GM19025 (cell line): Measurements from ENCODE around the gene SYCE3.

Experiments used
- ATAC-seq: cut with Tn5 transposase; IDR thresholded peaks from one replicate; pipeline ENCODE4 v1.9.1; 2021; ENCODE audit warnings: mild to moderate bottlenecking, low read depth, moderate library complexity; ENCODE audit not compliant: unreplicated experiment

SYCE3 gene

GRCh38 chr22:50504369-50505211 lies 58.1 kb downstream of the SYCE3 start:
- ATAC-seq: no peak

GRCh38 chr22:50503475-50504145 lies 59.1 kb downstream of the SYCE3 start:
- no peak for ATAC-seq

- no peak for ATAC-seq
Measured at GRCh38 chr22:50502628-50503474, 59.9 kb downstream of the SYCE3 start.

GRCh38 chr22:50502096-50502495 lies 60.6 kb downstream of the SYCE3 start:
- no peak for ATAC-seq
